Chondrocyte (in vitro differentiated cells): ENCODE data around the gene RNF181. TPM values are rescaled to one million over a fixed set of nuclear protein-coding genes. Genes with fewer than 3 reads are reported as not detected.

Experiments
- DNase-seq: peaks from one replicate; pipeline ENCODE4 v3.0.0; 2021; ENCODE audit warnings: mixed read lengths, low spot score
- H3K27ac Mint-ChIP-seq: one replicate; pipeline ENCODE4 v1.8.0; 2021; ENCODE audit warnings: mild to moderate bottlenecking, moderate library complexity, mixed read lengths; ENCODE audit not compliant: unreplicated experiment
- H3K27me3 Mint-ChIP-seq: 2 replicates; pipeline ENCODE4 v1.8.0; 2021; ENCODE audit warnings: low read depth, mixed read lengths
- H3K36me3 Mint-ChIP-seq: 2 replicates; pipeline ENCODE4 v1.8.0; 2021; ENCODE audit warnings: low read depth, mixed read lengths
- H3K4me1 Mint-ChIP-seq: 2 replicates; pipeline ENCODE4 v1.8.0; 2021; ENCODE audit warnings: low read depth, mild to moderate bottlenecking, mixed read lengths
- H3K4me3 Mint-ChIP-seq: one replicate; pipeline ENCODE4 v1.8.0; 2021; ENCODE audit warnings: mild to moderate bottlenecking, moderate library complexity, mixed read lengths; ENCODE audit not compliant: unreplicated experiment
- H3K9me3 Mint-ChIP-seq: 2 replicates; pipeline ENCODE4 v1.8.0; 2021; ENCODE audit warnings: low read depth, mixed read lengths
- CTCF ChIP-seq: fragments of 200-600 bp; sonication (generic); IDR thresholded peaks from 2 replicates; pipeline ENCODE4 v1.5.0; 2021; ENCODE audit warnings: antibody characterized with exemption, mild to moderate bottlenecking, moderate library complexity
- total RNA-seq: library from RNA; stranded (reverse); gene quantifications from 3 replicates; pipeline ENCODE4 v1.2.1, GENCODE V29; 2021

Gene RNF181
- total RNA-seq, 1 donor from 2014 or later = 89.4 TPM

- H3K36me3 Mint-ChIP-seq = peaks cover 10% of the 10 kb centered on the region
- no peaks in the 10 kb centered on the region for H3K27me3 Mint-ChIP-seq
- DNase-seq = no peak
- H3K4me3 Mint-ChIP-seq = no peak overlapping the region
- peak overlapping the region; percentile 53 for H3K27ac Mint-ChIP-seq
- no peak for TF ChIP-seq CTCF
- H3K9me3 Mint-ChIP-seq = no peaks in the 10 kb centered on the region
- H3K4me1 Mint-ChIP-seq = peaks cover 19% of the 10 kb centered on the region
Observed at GRCh38 chr2:85548608-85548900, 47.0 kb upstream of the RNF181 start.

- Mint-ChIP-seq H3K27ac (peak overlapping the region; percentile 77), H3K4me3 (no peak overlapping the region), H3K9me3 (no peaks in the 10 kb centered on the region), H3K36me3 (peaks cover 6% of the 10 kb centered on the region), H3K4me1 (peaks cover 15% of the 10 kb centered on the region), H3K27me3 (no peaks in the 10 kb centered on the region)
- no peak for TF ChIP-seq CTCF
- DNase-seq = no peak
Observed at GRCh38 chr2:85549095-85549494, 46.5 kb upstream of the RNF181 start.

GRCh38 chr2:85549826-85550225, 45.7 kb upstream of the RNF181 start:
- no peak overlapping the region for H3K4me3 Mint-ChIP-seq
- no peak for TF ChIP-seq CTCF
- H3K27ac Mint-ChIP-seq = peak overlapping the region; percentile 77

GRCh38 chr2:85550486-85550885, 45.1 kb upstream of the RNF181 start:
- Mint-ChIP-seq H3K27ac (peak overlapping the region; percentile 77), H3K4me3 (no peak overlapping the region), H3K9me3 (no peaks in the 10 kb centered on the region), H3K36me3 (peaks cover 7% of the 10 kb centered on the region), H3K27me3 (no peaks in the 10 kb centered on the region), H3K4me1 (peaks cover 12% of the 10 kb centered on the region)
- DNase-seq = no peak
- TF ChIP-seq CTCF = no peak

More at GRCh38 chr2:85549826-85550225, 45.7 kb upstream of the RNF181 start:
- H3K9me3 Mint-ChIP-seq = no peaks in the 10 kb centered on the region
- peaks cover 6% of the 10 kb centered on the region for H3K36me3 Mint-ChIP-seq
- peaks cover 12% of the 10 kb centered on the region for H3K4me1 Mint-ChIP-seq
- DNase-seq = no peak
- no peaks in the 10 kb centered on the region for H3K27me3 Mint-ChIP-seq

GRCh38 chr2:85551698-85552678, 43.6 kb upstream of the RNF181 start:
- Mint-ChIP-seq H3K27ac (no peak overlapping the region), H3K4me1 (peaks cover 12% of the 10 kb centered on the region), H3K4me3 (no peak overlapping the region), H3K27me3 (no peaks in the 10 kb centered on the region), H3K36me3 (peaks cover 7% of the 10 kb centered on the region), H3K9me3 (no peaks in the 10 kb centered on the region)
- peak; percentile 97 for TF ChIP-seq CTCF
- no peak for DNase-seq
